ENCODE results near the gene TP53BP2. TPM values are rescaled to one million over a fixed set of nuclear protein-coding genes. Genes with fewer than 3 reads are reported as not detected.

Gene TP53BP2
- polyA plus RNA-seq, 1 experiment: 18.6 TPM

- no peak for TF ChIP-seq CTCF (IDR thresholded peaks at IDR 0.05; ENCODE audit: insufficient read depth, low read depth, low read length)
- H3K27me3 ChIP-seq (ENCODE audit: control insufficient read depth, insufficient read depth, low read length): no peaks in the 10 kb centered on the region
- H3K36me3 ChIP-seq (ENCODE audit: control insufficient read depth, insufficient read depth, low read length): peaks cover 8% of the 10 kb centered on the region
- H3K4me3 ChIP-seq (ENCODE audit: low read depth, low read length): no peak overlapping the region
- CTCF ChIA-PET: interaction anchor here (1.0 to 4.4 kb wide), 5 partner anchors 15 to 32 kb away, joined by 3 to 30 read pairs (median 5); partner anchors contain the start of gene CAPN2
- POLR2A ChIA-PET: interaction anchor here (1.1 kb wide), 1 partner anchor 14 kb away, joined by 3 read pairs; no protein-coding TSS in a partner anchor
- no peak for DNase-seq (ENCODE audit: low read depth)
These were observed 115.1 kb downstream of the TP53BP2 start for GRCh38 chr1:223730479-223731132.

GRCh38 chr1:223729906-223730305 is 115.8 kb downstream of the TP53BP2 start:
- no peaks in the 10 kb centered on the region for H3K27me3 ChIP-seq (ENCODE audit: control insufficient read depth, insufficient read depth, low read length)
- TF ChIP-seq CTCF (IDR thresholded peaks at IDR 0.05; ENCODE audit: insufficient read depth, low read depth, low read length): no peak
- DNase-seq (ENCODE audit: low read depth): no peak
- peaks cover 8% of the 10 kb centered on the region for H3K36me3 ChIP-seq (ENCODE audit: control insufficient read depth, insufficient read depth, low read length)
- POLR2A ChIA-PET: no interaction called here
- no peak overlapping the region for H3K4me3 ChIP-seq (ENCODE audit: low read depth, low read length)
- CTCF ChIA-PET: interaction anchor here (1.0 to 4.4 kb wide), 2 partner anchors 19 to 30 kb away, joined by 3 to 30 read pairs; no protein-coding TSS in a partner anchor

Other genes with a start within 250 kb of the TP53BP2 start
- gene CAPN8, start 180.2 kb downstream of the TP53BP2 start, polyA plus RNA-seq (2011; rRNA removed): 0.11 TPM in 1 of 2 replicates, not detected in the other
- gene CAPN2, start 133.4 kb downstream of the TP53BP2 start, polyA plus RNA-seq (2011; rRNA removed): 219 and 222 TPM in 2 replicates